H1 (cell line): ENCODE data around the gene FANCE. TPM values are rescaled to one million over a fixed set of nuclear protein-coding genes. Genes with fewer than 3 reads are reported as not detected.

Source experiments
- CTCF ChIA-PET: fragments of 300-600 bp; sonication (Branson Sonifier 250); formaldehyde crosslinking; loops from one replicate; lab custom pipeline; 2021; ENCODE audit not compliant: partially characterized antibody; lab: Charles Lee
- POLR2A ChIA-PET: fragments of 300-600 bp; sonication (Branson Sonifier 250); formaldehyde crosslinking; loops from one replicate; lab custom pipeline; 2021; ENCODE audit warnings: inconsistent platforms; ENCODE audit not compliant: partially characterized antibody; lab: Charles Lee
- DNase-seq, 2 experiments: peaks; one replicate each; pipeline versions ENCODE4 v3.0.0 to v3.0.0-alpha.2; 2010 to 2022; ENCODE audit warnings: low spot score in 2 of 2, low read depth in 1 of 2, mixed read lengths in 1 of 2
- FAIRE-seq: peaks from 2 replicates; lab custom pipeline; 2011; peaks lifted over from hg19 to GRCh38; lab: Jason Lieb, UNC
- H2AFZ ChIP-seq: 2 replicates; pipeline ENCODE4 v1.8.1; 2012; ENCODE audit warnings: low read length, inconsistent platforms
- H2AK5ac ChIP-seq: 2 replicates; pipeline ENCODE4 v1.6.1; 2013; ENCODE audit warnings: low read depth, low read length
- H2BK120ac ChIP-seq: replicated peaks from 2 replicates; pipeline ENCODE3; 2013; ENCODE audit warnings: low read depth, low read length, inconsistent platforms
- H2BK12ac ChIP-seq: 2 replicates; pipeline ENCODE4 v1.6.1; 2013; ENCODE audit warnings: low read depth, low read length
- H2BK15ac ChIP-seq: 2 replicates; pipeline ENCODE4 v1.6.1; 2013; ENCODE audit warnings: low read length
- H2BK20ac ChIP-seq: 2 replicates; pipeline ENCODE4 v1.6.1; 2013; ENCODE audit warnings: low read length
- H2BK5ac ChIP-seq: 2 replicates; pipeline ENCODE4 v1.6.1; 2013; ENCODE audit warnings: low read depth, low read length
- H3K14ac ChIP-seq: 2 replicates; pipeline ENCODE4 v1.6.1; 2013; ENCODE audit warnings: inconsistent platforms; ENCODE audit not compliant: insufficient read length
- H3K18ac ChIP-seq: 2 replicates; pipeline ENCODE4 v1.6.1; 2013; ENCODE audit warnings: low read length; ENCODE audit errors: extremely low read depth
- H3K23ac ChIP-seq: 2 replicates; pipeline ENCODE4 v1.6.1; 2013; ENCODE audit warnings: inconsistent platforms; ENCODE audit not compliant: insufficient read length
- H3K23me2 ChIP-seq: 2 replicates; pipeline ENCODE4 v1.6.1; 2013; ENCODE audit warnings: low read depth, low read length
- H3K27ac ChIP-seq: 2 replicates; pipeline ENCODE4 v1.6.1; 2011; ENCODE audit warnings: low read depth, low read length, inconsistent platforms
- H3K27me3 ChIP-seq, 4 experiments: replicated peaks in 1 of 4; 1 replicate in 1 of 4; 2 replicates in 3 of 4; pipeline versions ENCODE4 v1.6.1 to v1.8.1; 2011 to 2013; ENCODE audit warnings: low read length in 3 of 4, mild to moderate bottlenecking in 3 of 4, inconsistent platforms in 2 of 4, mixed read lengths in 2 of 4, moderate library complexity in 1 of 4; ENCODE audit not compliant: control insufficient read depth in 3 of 4, insufficient read depth in 3 of 4; ENCODE audit errors: extremely low read depth in 1 of 4
- H3K36me3 ChIP-seq, 4 experiments: 2 replicates each; pipeline versions ENCODE4 v1.6.1 to v1.8.1; 2011 to 2013; ENCODE audit warnings: mild to moderate bottlenecking in 4 of 4, low read length in 3 of 4, moderate library complexity in 2 of 4, control low read depth in 1 of 4, inconsistent platforms in 1 of 4; ENCODE audit not compliant: insufficient read depth in 4 of 4, control insufficient read depth in 2 of 4
- H3K4ac ChIP-seq: replicated peaks from 2 replicates; pipeline ENCODE3; 2013; ENCODE audit warnings: low read length, low read depth, mixed read lengths, inconsistent platforms; ENCODE audit not compliant: insufficient read length
- H3K4me1 ChIP-seq, 4 experiments: replicated peaks in 1 of 4; 1 replicate in 1 of 4; 2 replicates in 3 of 4; pipeline versions ENCODE4 v1.6.1 to v1.8.1; 2011 to 2013; ENCODE audit warnings: low read length in 3 of 4, inconsistent platforms in 2 of 4, mixed read lengths in 1 of 4; ENCODE audit not compliant: insufficient read depth in 4 of 4, control insufficient read depth in 3 of 4
- H3K4me2 ChIP-seq, 2 experiments: 2 replicates each; pipeline versions ENCODE4 v1.6.1 to v1.8.1; 2011 to 2013; ENCODE audit warnings: low read depth in 2 of 2, low read length in 2 of 2, control low read depth in 1 of 2, inconsistent platforms in 1 of 2, mild to moderate bottlenecking in 1 of 2; ENCODE audit not compliant: insufficient read depth in 1 of 2
- H3K4me3 ChIP-seq, 4 experiments: fragments of 200-600, 300-600 bp in 1 of 4; sonication (generic), shearing (Covaris generic), sonication (Bioruptor Twin) in 1 of 4; 2 replicates each; pipeline versions ENCODE4 v1.5.1 to v1.8.1; 2011 to 2016; ENCODE audit warnings: low read length in 4 of 4, low read depth in 3 of 4, control low read depth in 2 of 4, inconsistent platforms in 2 of 4, mild to moderate bottlenecking in 2 of 4, mixed read lengths in 1 of 4, moderate library complexity in 1 of 4; ENCODE audit not compliant: insufficient read depth in 2 of 4; ENCODE audit errors: extremely low read depth in 1 of 4
- H3K56ac ChIP-seq: replicated peaks from 2 replicates; pipeline ENCODE3; 2013; ENCODE audit warnings: low read depth, mild to moderate bottlenecking, mixed read lengths, low read length, inconsistent platforms; ENCODE audit not compliant: insufficient read length
- H3K79me1 ChIP-seq: 2 replicates; pipeline ENCODE4 v1.6.1; 2013; ENCODE audit warnings: low read depth, low read length, control low read depth
- H3K79me2 ChIP-seq, 2 experiments: 2 replicates each; pipeline versions ENCODE4 v1.6.1 to v1.8.1; 2012 to 2013; ENCODE audit warnings: low read length in 2 of 2, mild to moderate bottlenecking in 2 of 2, inconsistent platforms in 1 of 2; ENCODE audit not compliant: insufficient read depth in 2 of 2, control insufficient read depth in 1 of 2
- H3K9ac ChIP-seq, 4 experiments: replicated peaks in 1 of 4; 1 replicate in 1 of 4; 2 replicates in 3 of 4; pipeline versions ENCODE4 v1.6.1 to v1.8.1; 2011 to 2013; ENCODE audit warnings: low read depth in 3 of 4, low read length in 3 of 4, control low read depth in 2 of 4, mild to moderate bottlenecking in 2 of 4, moderate library complexity in 2 of 4, inconsistent platforms in 1 of 4; ENCODE audit errors: extremely low read depth in 1 of 4
- H3K9me3 ChIP-seq, 2 experiments: 2 replicates each; pipeline versions ENCODE4 v1.6.1 to v1.8.1; 2012 to 2013; ENCODE audit warnings: mild to moderate bottlenecking in 2 of 2, moderate library complexity in 2 of 2, control low read depth in 1 of 2, inconsistent platforms in 1 of 2, low read depth in 1 of 2, low read length in 1 of 2, mixed read lengths in 1 of 2; ENCODE audit not compliant: insufficient read depth in 2 of 2
- H4K20me1 ChIP-seq, 2 experiments: replicated peaks in 1 of 2; 2 replicates each; pipeline versions ENCODE3 to v1.8.1; 2011 to 2013; ENCODE audit warnings: inconsistent platforms in 2 of 2, low read length in 2 of 2, mild to moderate bottlenecking in 1 of 2; ENCODE audit not compliant: insufficient read depth in 2 of 2, control insufficient read depth in 1 of 2
- H4K5ac ChIP-seq: 2 replicates; pipeline ENCODE4 v1.6.1; 2013; ENCODE audit warnings: low read length, low read depth, mixed read lengths, inconsistent platforms; ENCODE audit not compliant: insufficient read length
- H4K8ac ChIP-seq: 2 replicates; pipeline ENCODE4 v1.8.0; 2013; ENCODE audit warnings: mild to moderate bottlenecking, moderate library complexity, low read length, inconsistent platforms; ENCODE audit not compliant: insufficient read depth; ENCODE audit errors: extremely low read depth
- H4K91ac ChIP-seq: replicated peaks from 2 replicates; pipeline ENCODE3; 2013; ENCODE audit warnings: low read length, mixed read lengths, inconsistent platforms; ENCODE audit not compliant: insufficient read length
- CHD2 ChIP-seq: IDR thresholded peaks from 2 replicates; pipeline ENCODE4 v1.6.1; 2012; ENCODE audit warnings: low read length, improper control_type of control experiment
- NRF1 ChIP-seq: IDR thresholded peaks from 2 replicates; pipeline ENCODE4 v1.6.1; 2011; ENCODE audit warnings: mild to moderate bottlenecking, low read depth, low read length, improper control_type of control experiment
- SAP30 ChIP-seq: fragments of 300-600 bp; sonication (generic); IDR thresholded peaks from 2 replicates; pipeline ENCODE4 v1.7.1; 2012; ENCODE audit warnings: low read length, moderate library complexity, mild to moderate bottlenecking, inconsistent platforms; ENCODE audit not compliant: insufficient read depth, insufficient replicate concordance
- WGBS, 2 experiments: shearing (Covaris generic) in 1 of 2; methylation state at CpG; one replicate each; pipeline versions ENCODE4 v1.1.6 to v1.1.7; 2013 to 2015; ENCODE audit warnings: low lambda C conversion rate in 2 of 2, mixed read lengths in 2 of 2, inconsistent platforms in 1 of 2, low coverage in 1 of 2, missing lambda C conversion rate in 1 of 2; ENCODE audit not compliant: insufficient replicate concordance in 2 of 2, insufficient coverage in 1 of 2, insufficient read length in 1 of 2; ENCODE audit errors: extremely low coverage in 1 of 2, missing lambda C conversion rate in 1 of 2; 5-methylcytosine and 5-hydroxymethylcytosine counted together
- polyA plus RNA-seq, 7 experiments: library from polyadenylated mRNA; depleted of rRNA in 3 of 7; stranded (reverse) in 5 of 7; unstranded in 2 of 7; fragments of >200 nt in 5 of 7; fragments of 200-250 nt in 2 of 7; gene quantifications; 1 replicate in 5 of 7; 2 replicates in 1 of 7; 4 replicates in 1 of 7; pipeline versions ENCODE4 v1.2.1 to v1.2.3, GENCODE V29; 2011 to 2013; ENCODE audit warnings: missing spikeins in 2 of 7, mixed read lengths in 2 of 7
- total RNA-seq: library from RNA; stranded (reverse); fragmentation: NEBNext Ultra II Directional; extraction: Animal tissue kit (Norgen Biotek cat#: 25700); gene quantifications from 2 replicates; pipeline ENCODE4 v1.2.1, GENCODE V29; 2021

FANCE gene
- total and polyA plus RNA-seq, 2 of the 8 experiments (the other 6 are each of a cell fraction or from before 2014, with no cell fraction given) = 16.1 to 17.0 TPM

DNA sequence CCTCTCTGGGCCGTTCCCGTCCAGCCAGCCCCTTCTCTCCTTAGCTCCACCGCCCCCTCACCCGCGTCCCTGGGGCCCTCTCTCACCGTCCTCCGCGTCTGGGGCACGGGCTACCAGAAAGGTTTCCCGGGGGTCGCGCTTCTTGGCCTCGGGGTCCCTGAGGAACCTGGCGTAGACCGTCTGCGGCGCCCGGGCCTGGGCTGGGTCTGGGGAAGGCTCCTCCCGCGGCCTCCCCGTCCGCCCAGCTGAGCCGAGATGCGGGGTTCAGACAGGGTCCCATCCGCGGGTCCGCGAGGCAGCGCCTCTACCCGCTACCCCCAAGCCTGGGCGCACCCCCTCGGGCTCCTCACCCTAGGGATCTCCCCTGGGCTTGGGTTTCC is 59.4 kb downstream of the FANCE start:
- H3K23me2 ChIP-seq = no peaks in the 10 kb centered on the region; the same call in 1 of the 2 replicates
- peak overlapping the region; percentile 6 for H3K56ac ChIP-seq
- H3K27me3 ChIP-seq = peaks cover 0 to 17% (median 6%) of the 10 kb centered on the region in 4 experiments; a peak in 5 of 7 replicates
- peak overlapping the region; percentile 81 to 88 for H3K4me2 ChIP-seq
- H2BK12ac ChIP-seq = no peak overlapping the region
- DNase-seq = no peak
- no peak overlapping the region for H2BK15ac ChIP-seq
- 17% methylated on average over 20 of the region's 32 CpGs; no CpG with 5 or more reads in 1 of the 2 experiments for WGBS, 2 experiments
- CTCF ChIA-PET = no interaction called here
- FAIRE-seq = no peak
- POLR2A ChIA-PET = interaction anchor here (8.4 to 37.6 kb wide), 2 partner anchors 15 to 34 kb away, joined by 54 to 1319 read pairs; partner anchors contain the start of genes RPL10A and TEAD3
- no peaks in the 10 kb centered on the region for H3K36me3 ChIP-seq
- H2AK5ac ChIP-seq = no peak overlapping the region
- no peaks in the 10 kb centered on the region for H4K20me1 ChIP-seq
- no peaks in the 10 kb centered on the region for H3K9me3 ChIP-seq
- H4K91ac ChIP-seq = no peak overlapping the region
- H3K27ac ChIP-seq = no peak overlapping the region
- no peak overlapping the region for H4K5ac ChIP-seq
- H2BK5ac ChIP-seq = no peak overlapping the region
- H2BK20ac ChIP-seq = no peak overlapping the region
- H3K4me3 ChIP-seq = peak overlapping the region; percentile 30 to 67 (median 41)
- H3K79me1 ChIP-seq = no peaks in the 10 kb centered on the region
- H4K8ac ChIP-seq = peak overlapping the region; percentile 82
- no peak overlapping the region for H3K14ac ChIP-seq
- H3K18ac ChIP-seq = peak overlapping the region; percentile 71
- TF ChIP-seq CHD2 (no peak), SAP30 (no peak), NRF1 (no peak)
- no peak overlapping the region for H2BK120ac ChIP-seq
- H3K9ac ChIP-seq = no peak overlapping the region; a peak in 2 of 7 replicates
- no peak overlapping the region for H3K4ac ChIP-seq
- H3K23ac ChIP-seq = no peak overlapping the region
- H3K4me1 ChIP-seq = peaks cover 6 to 31% (median 21%) of the 10 kb centered on the region in 4 experiments
- no peaks in the 10 kb centered on the region for H3K79me2 ChIP-seq
- H2AFZ ChIP-seq = 0 out of 2 replicates have a peak overlapping the region, but pooled peaks have one; percentile 16
